Duodenal mucosa (tissue), 2 donors: ENCODE data around the gene VSIG1.

Source experiments
- H3K27ac ChIP-seq: one replicate; pipeline ENCODE4 v1.7.0; 2013; ENCODE audit warnings: low read depth, low read length
- H3K27me3 ChIP-seq, 2 donors: one replicate each; pipeline ENCODE4 v1.7.0; 2013; ENCODE audit warnings: low read length in 2 of 2, control low read depth in 1 of 2; ENCODE audit not compliant: insufficient read depth in 2 of 2, control insufficient read depth in 1 of 2
- H3K36me3 ChIP-seq, 2 donors: one replicate each; pipeline ENCODE4 v1.7.0; 2013; ENCODE audit warnings: low read length in 2 of 2, control low read depth in 1 of 2; ENCODE audit not compliant: insufficient read depth in 2 of 2, control insufficient read depth in 1 of 2
- H3K4me1 ChIP-seq, 2 donors: one replicate each; pipeline ENCODE4 v1.7.0; 2013; ENCODE audit warnings: low read length in 2 of 2, control low read depth in 1 of 2; ENCODE audit not compliant: insufficient read depth in 2 of 2, control insufficient read depth in 1 of 2
- H3K4me3 ChIP-seq, 2 donors: one replicate each; pipeline ENCODE4 v1.7.0; 2013; ENCODE audit warnings: low read length in 2 of 2, low read depth in 1 of 2
- H3K9ac ChIP-seq, 2 donors: one replicate each; pipeline ENCODE4 v1.7.0; 2013; ENCODE audit warnings: low read length in 2 of 2, low read depth in 1 of 2
- H3K9me3 ChIP-seq, 2 donors: one replicate each; pipeline ENCODE4 v1.7.0; 2013; ENCODE audit warnings: low read length in 2 of 2, control low read depth in 1 of 2; ENCODE audit not compliant: control insufficient read depth in 1 of 2

Gene VSIG1

DNA sequence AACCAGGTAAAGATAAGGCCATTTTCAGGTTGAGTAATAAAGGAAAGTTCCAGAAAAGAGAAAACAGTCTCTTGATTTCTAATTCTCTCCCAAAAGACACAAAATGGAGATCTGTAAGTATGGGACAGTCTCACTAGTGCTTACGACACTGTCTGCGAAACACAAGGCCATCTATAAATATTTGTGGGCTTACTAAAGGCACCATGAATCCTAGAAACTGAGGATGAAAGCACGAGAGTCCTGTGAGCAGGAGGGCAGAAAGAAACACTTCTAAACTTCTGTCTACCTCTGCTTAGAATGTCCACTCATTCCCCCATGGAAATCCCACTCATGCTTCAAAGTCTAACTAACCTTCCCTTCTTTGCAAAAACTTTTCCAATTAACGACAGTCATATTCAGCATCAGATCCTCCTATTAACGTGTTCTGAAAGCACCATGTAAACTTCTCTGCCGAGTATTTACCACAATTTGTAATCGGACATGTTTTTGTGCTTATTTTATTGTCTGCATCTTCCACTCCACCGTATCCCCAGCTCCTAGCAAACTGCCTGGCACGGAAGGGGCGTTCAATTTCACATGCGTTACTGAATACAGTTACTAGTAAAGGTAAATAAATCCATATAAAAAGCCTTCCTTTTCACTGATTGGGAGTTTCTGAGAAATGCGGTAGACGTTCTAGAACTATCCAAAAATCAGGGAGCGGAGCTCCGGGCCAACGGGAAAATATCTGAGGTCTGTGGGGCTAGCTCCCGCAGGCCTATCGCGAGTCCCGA, 45.8 kb downstream of the VSIG1 start:
- peak overlapping the region; percentile 77 to 85 for H3K9ac ChIP-seq

DNA sequence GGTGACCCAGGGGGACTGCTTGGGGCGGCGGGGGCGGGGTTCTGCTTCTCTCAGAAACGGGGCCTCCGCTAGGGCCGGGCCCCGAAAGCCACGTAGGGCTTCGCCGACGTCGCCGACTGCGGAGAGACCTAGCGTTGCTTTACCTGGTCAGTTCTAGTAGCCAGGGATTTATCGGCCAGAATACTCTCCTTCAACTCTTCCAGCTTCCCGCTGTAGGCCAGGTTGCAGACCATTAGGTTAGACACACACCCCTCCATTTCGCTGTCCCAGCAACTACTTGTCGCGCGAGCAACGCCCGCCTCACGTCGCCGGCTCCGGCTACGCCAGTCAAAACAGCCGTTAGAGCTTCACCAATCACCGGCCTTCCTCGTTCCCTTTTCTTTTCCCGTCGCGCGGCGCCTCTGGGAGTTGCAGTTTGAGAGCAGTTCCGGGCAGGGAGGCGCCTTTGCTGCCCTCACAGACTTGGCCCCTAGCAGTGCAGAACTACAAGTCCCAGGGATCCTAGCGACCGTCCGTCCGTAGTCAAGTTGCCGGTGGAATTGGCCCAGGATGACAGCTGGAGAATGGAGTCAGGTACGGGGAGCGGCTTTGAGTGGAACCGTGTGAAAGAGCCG, 46.5 kb downstream of the VSIG1 start, which contains the start of the genes ATG4A and PSMD10:
TSS of gene ATG4A (plus strand) at position 515 of the 614 bp plus-strand sequence. CDS start at position 564, 49 bp downstream.
TSS of gene PSMD10 (minus strand) at position 279 of the 614 bp plus-strand sequence. CDS start at position 257, 22 bp downstream.
- Histone ChIP-seq H3K9me3 (no peaks in the 10 kb centered on the region), H3K4me1 (peaks cover 0 to 5% of the 10 kb centered on the region in 2 donors), H3K4me3 (peak within 1 kb of the TSS; percentile 88), H3K27me3 (no peaks in the 10 kb centered on the region), H3K36me3 (peaks cover 0 to 17% of the 10 kb centered on the region in 2 donors), H3K9ac (peak within 1 kb of the TSS; percentile 77 to 85), H3K27ac (peak within 1 kb of the TSS; percentile 81)

More for the DNA sequence above, 45.8 kb downstream of the VSIG1 start:
- Histone ChIP-seq H3K27ac (peak overlapping the region; percentile 81), H3K4me1 (peaks cover 0 to 5% of the 10 kb centered on the region in 2 donors), H3K9me3 (no peaks in the 10 kb centered on the region), H3K36me3 (peaks cover 0 to 17% of the 10 kb centered on the region in 2 donors), H3K27me3 (no peaks in the 10 kb centered on the region), H3K4me3 (peak overlapping the region; percentile 80 to 88)

DNA sequence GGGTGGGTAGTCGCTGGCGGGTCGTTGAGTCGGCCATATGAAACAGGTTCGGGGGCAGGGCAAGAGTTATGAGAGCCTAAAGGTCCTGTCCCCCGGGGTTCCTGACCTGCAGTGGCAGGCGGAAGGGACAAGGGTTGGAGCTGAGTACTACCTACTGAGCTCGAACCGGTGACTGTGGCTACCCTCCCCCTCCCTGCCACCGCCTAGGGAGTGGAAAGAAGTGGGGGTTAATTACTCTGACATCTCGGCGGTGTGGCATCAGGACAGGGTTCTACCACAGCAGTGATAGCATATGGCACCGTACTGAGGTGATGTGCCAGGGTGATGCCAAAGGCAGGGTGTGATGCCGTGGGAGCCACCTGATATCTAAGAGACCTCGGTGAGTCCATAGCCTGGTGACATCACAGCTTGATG, 47.0 kb downstream of the VSIG1 start:
- Histone ChIP-seq H3K9ac (peak overlapping the region; percentile 72 to 85), H3K4me3 (peak overlapping the region; percentile 88), H3K4me1 (peaks cover 0 to 5% of the 10 kb centered on the region in 2 donors), H3K36me3 (peaks cover 0 to 13% of the 10 kb centered on the region in 2 donors), H3K27ac (peak overlapping the region; percentile 77), H3K27me3 (no peaks in the 10 kb centered on the region), H3K9me3 (no peaks in the 10 kb centered on the region)

DNA sequence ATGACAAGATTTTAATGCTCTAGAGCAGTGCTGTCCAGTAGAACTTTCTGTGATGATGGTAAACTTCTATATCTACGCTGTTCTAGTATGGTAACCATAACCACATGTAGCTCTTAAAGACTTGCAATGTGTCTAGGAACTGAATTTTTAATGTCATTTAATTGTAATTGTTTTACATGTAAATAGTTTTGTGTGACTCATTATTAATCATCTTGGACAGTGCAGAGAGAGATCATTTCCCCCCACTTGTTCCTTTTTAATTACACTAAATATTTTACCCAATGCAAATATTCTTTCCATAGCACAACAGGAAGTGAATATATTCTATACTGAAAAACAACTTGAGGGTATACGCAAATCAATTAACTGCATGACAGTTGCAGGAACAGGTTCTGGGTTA, 52.5 kb downstream of the VSIG1 start:
- Histone ChIP-seq H3K4me3 (no peak overlapping the region), H3K27me3 (no peaks in the 10 kb centered on the region), H3K27ac (no peak overlapping the region), H3K36me3 (no peaks in the 10 kb centered on the region), H3K4me1 (no peaks in the 10 kb centered on the region), H3K9ac (no peak overlapping the region), H3K9me3 (no peaks in the 10 kb centered on the region)

DNA sequence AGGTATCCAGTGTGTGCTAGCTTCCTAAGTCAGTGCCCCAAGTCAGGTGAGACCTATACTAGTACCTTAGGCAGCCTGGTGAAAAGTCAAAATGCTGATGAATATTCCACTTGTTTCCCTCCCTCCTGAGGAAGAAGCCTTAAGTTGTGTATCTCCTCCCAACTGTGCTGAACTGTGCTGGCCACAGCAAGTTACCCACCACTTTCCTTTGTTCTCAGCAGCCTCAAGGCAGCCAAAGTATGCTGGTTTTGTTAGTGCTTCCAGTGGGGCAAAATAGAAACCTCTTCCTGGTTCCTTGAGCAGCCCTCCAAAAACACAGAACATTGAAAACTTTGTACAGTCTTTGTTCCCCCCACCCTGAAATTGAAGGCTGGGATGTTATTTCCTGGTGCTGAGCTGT, 60.6 kb downstream of the VSIG1 start:
- Histone ChIP-seq H3K27me3 (no peaks in the 10 kb centered on the region), H3K27ac (no peak overlapping the region), H3K4me3 (no peak overlapping the region), H3K9me3 (no peaks in the 10 kb centered on the region), H3K4me1 (no peaks in the 10 kb centered on the region), H3K9ac (no peak overlapping the region), H3K36me3 (no peaks in the 10 kb centered on the region)

DNA sequence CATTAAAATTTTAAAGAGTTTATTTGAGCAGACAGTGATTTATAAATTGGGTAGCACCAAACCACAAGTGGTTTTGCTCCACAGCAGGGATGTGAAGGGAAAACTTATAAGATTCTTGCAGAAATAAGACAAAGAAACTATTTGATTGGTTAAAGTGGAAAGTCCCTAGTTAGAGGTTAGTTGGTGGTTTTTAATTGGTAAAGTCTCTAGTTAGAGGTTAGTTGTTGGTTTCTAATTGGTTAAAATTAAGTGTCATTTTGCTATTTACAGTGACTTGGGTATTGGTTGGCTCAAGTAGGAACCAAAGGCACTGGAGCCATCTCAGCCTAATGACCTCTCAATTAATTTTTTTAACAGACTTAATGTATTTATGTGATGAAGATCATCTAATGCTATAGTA, 69.7 kb downstream of the VSIG1 start:
- Histone ChIP-seq H3K27ac (no peak overlapping the region), H3K4me3 (no peak overlapping the region), H3K4me1 (no peaks in the 10 kb centered on the region), H3K9ac (no peak overlapping the region), H3K36me3 (no peaks in the 10 kb centered on the region), H3K9me3 (no peaks in the 10 kb centered on the region), H3K27me3 (no peaks in the 10 kb centered on the region)

DNA sequence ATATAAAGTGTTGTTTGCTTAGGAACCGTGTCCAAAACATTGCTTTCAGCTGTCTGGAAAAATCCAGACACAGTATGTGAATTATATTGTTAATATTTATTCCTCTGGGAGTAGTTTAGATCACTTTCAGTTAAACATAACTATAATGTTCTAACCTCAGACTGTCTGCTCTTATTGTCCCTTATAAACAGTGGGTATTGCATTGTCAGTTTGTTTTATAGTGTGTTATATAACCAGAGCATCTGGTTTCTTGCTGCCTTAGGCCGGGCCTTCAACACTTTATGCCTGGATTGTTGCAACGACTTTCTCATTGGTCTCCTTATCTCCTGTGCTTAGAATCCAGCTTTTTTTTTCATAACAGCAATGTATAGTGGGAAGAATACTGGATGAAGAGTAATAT, 73.1 kb downstream of the VSIG1 start:
- Histone ChIP-seq H3K9ac (no peak overlapping the region), H3K4me3 (no peak overlapping the region), H3K27ac (no peak overlapping the region), H3K4me1 (no peaks in the 10 kb centered on the region), H3K36me3 (no peaks in the 10 kb centered on the region), H3K9me3 (no peaks in the 10 kb centered on the region), H3K27me3 (no peaks in the 10 kb centered on the region)

DNA sequence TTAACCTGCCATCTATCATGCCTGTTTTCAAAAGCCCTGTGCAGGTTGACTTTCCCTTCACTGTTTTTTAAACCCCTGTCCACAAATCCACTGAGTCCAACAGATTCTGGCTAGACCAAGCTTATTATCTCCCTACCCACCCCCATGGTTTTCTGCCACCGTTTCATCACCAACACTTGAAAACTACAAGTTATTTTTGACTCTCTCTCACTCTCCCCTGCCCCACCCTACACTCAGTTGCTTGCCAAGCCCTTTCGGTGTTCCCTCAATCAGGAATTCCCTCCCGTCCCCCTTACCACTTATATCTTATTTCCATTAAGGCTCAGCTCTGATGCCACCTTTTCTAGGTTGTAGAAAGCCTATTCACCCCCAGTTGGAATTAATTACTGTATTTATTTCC, 76.4 kb downstream of the VSIG1 start:
- Histone ChIP-seq H3K36me3 (no peaks in the 10 kb centered on the region), H3K4me3 (no peak overlapping the region), H3K27ac (no peak overlapping the region), H3K9ac (no peak overlapping the region), H3K9me3 (no peaks in the 10 kb centered on the region), H3K27me3 (no peaks in the 10 kb centered on the region), H3K4me1 (no peaks in the 10 kb centered on the region)

DNA sequence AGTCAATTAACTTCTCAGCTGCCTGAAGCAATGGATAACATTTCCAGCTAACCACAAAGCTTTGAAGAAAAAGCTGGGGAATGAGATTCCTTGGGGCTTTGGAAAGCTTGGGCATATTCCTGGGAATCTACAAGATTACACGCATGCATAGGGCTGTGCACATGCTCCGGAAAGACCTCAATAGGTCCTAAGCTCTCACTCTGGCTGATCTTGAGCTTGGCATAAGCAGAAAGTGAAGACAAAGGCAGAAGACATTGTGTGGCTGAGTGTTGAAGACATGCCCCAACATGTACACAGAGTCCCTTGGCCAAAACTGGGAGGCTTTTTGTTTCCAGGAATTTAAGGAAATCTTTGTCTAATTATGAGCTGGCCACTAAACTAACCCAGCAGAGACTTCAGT, 77.9 kb downstream of the VSIG1 start:
- Histone ChIP-seq H3K27me3 (no peaks in the 10 kb centered on the region), H3K27ac (no peak overlapping the region), H3K9ac (no peak overlapping the region), H3K9me3 (no peaks in the 10 kb centered on the region), H3K4me1 (no peaks in the 10 kb centered on the region), H3K4me3 (no peak overlapping the region), H3K36me3 (peaks cover 0 to 7% of the 10 kb centered on the region in 2 donors)

DNA sequence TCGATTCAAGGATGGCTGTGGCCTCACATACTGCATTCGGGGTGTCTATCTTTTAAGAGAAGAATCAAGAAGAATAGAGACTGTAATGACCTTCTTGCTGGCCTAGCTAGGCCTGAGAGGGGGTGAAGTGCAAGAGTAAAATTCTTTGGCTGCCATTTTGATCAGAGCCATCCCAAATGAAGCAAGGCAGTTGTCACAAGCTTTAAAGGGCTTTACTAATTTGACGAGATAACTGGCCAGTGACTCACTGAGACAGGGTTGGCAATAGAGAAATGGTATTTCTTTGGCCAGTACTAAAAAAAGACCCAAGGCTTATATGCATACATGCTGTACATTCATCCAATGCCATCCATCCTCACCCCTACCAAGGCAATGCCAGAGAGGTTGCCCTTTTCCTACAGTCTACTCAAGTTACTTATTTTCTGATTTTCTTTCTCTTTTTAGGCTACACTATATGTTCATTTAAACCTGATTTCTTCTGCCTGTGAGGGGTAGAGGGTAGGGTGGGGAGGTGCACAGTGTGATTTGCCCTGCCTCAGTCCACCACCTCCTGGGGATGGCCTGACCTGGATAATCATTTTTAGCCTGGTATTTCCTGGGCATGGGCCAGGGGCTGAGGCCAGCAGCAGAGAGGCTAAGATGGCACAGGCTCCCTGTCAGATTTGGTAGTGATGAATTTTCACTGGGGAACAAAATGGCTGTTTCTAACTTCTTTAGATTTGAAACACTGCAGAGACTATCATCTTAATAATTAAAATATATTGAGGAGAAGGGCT, 78.9 kb downstream of the VSIG1 start:
- Histone ChIP-seq H3K27ac (no peak overlapping the region), H3K36me3 (peaks cover 0 to 7% of the 10 kb centered on the region in 2 donors), H3K4me1 (no peaks in the 10 kb centered on the region), H3K27me3 (no peaks in the 10 kb centered on the region), H3K4me3 (no peak overlapping the region), H3K9me3 (no peaks in the 10 kb centered on the region), H3K9ac (no peak overlapping the region)
